HG03095 (cell line): ENCODE results near the gene SASH1.

Source experiments
- ATAC-seq: cut with Tn5 transposase; IDR thresholded peaks from one replicate; pipeline ENCODE4 v1.9.1; 2021; ENCODE audit warnings: moderate library complexity; ENCODE audit not compliant: unreplicated experiment

The SASH1 gene

DNA sequence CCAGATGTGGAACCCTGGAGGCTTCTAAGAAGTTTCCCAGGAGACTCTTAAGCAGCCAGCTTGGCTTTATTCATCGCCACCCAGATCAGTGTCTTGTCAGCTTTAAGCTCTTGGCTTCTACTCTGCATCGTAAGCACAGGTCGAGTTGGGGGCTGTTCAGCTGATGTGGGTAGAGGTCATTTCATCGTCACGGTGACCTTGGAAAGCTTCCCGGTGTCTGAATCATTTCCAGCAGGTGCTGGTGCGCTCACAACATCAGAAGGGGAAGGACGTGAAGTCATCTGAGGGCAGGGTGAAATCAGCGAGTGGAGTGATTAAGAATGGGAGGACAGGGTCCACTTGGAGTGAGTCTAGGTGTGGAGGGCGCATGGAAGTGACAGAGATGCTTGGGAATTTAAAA is 112.6 kb downstream of the SASH1 start:
- no peak for ATAC-seq

DNA sequence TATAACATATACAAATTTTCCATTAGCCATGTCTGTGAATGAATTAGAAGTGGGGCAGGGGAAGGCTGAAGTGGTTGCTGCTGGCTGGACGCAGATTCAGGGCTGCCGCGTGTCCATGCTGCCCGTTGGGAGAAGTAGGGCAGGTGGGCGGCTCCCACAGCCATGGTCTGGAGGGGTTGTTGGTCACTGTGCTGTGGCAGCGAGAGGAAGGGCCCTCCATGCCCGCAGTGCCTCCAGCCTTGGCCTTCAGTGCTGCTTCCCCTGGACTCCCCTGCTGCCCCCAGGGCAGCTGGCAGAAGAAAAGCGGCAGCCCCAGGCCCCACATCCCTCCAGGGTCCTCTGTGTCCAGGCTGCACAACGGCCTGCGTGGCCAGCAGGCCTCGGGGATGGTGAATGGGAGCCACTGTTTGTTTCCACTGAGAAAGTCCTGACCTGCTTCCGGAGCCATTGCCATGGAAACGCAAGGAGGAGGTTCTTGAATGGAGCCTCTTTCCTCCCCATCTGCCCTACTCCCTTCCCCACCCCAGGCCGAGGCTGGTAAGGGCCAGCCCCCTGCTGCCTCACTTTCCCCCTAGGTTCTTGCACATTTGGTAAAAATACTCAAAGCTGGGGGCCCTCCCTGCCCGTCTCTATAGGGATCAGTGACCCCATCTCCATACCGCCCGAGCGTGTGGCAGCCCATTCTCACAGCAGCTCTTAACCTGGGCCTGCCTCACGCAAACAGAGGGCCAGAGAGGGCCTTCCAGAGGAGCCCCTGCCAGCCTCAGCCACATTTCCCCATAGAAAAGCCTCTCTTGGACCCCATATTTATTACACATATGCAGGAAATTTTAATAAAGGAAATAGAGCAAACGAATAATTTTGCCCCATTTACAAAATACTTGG is 113.3 kb downstream of the SASH1 start:
- ATAC-seq = no peak

GRCh38 chr6:148457137-148457842 is 114.7 kb downstream of the SASH1 start:
- ATAC-seq = no peak

- ATAC-seq = no peak
Measured at GRCh38 chr6:148457843-148458159, 115.2 kb downstream of the SASH1 start.

GRCh38 chr6:148459238-148459637 is 116.6 kb downstream of the SASH1 start:
- ATAC-seq = no peak

- no peak for ATAC-seq
Measured at GRCh38 chr6:148460876-148461646, 118.4 kb downstream of the SASH1 start.

GRCh38 chr6:148461986-148462577 is 119.4 kb downstream of the SASH1 start:
- ATAC-seq = no peak

DNA sequence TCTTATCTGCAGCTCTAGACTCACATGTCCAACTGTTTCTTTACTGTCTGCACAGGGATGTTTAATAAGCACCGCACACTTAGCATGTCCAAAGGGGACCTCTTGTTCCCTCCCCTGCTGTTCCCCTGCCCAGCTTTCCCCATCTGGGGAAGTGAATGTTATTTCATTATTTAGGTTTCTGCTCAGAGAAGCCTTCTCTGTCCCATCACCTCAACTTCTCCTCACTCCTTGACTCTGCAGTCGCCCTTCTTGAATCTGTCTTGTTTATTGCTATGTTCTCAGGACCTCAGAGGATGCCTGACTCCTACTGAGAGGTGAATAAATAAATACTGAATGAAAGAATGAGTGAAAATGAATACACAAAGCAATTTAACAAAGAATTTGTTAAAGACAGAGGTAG is 121.0 kb downstream of the SASH1 start:
- no peak for ATAC-seq

DNA sequence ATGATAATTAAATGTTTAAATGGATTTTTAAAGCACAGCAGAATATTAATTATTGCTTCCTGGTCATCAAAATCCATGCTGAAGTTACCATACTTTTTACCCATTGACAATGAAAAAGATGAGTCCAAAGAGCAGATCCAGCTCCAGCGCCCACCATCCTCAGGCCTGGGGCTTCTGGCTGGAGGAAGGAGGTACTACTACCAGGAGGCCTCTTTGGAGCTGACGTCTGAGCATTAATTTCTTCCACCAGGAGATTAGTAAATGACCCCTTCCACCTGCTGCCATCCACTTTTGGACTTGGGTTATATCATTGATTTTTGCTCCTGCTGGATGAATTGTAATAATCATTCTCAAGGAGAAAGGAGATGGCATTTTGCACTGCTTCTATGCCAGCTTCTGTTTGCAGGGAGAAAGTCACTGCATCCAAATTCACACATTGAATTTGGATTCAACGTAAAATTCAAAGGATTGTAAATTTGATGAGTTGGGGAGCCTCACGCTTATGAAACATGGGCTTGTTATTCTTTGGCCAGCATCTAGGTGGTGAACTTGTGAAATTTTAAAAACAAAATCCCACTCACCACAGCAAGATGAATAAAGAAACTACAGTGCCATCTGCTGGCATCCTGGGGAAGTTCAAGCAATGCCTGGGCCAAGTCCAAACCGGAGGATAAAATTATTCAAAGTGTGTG is 121.8 kb downstream of the SASH1 start:
- peak; percentile 61 for ATAC-seq

- no peak for ATAC-seq
Measured at GRCh38 chr6:148465011-148465335, 122.3 kb downstream of the SASH1 start.

DNA sequence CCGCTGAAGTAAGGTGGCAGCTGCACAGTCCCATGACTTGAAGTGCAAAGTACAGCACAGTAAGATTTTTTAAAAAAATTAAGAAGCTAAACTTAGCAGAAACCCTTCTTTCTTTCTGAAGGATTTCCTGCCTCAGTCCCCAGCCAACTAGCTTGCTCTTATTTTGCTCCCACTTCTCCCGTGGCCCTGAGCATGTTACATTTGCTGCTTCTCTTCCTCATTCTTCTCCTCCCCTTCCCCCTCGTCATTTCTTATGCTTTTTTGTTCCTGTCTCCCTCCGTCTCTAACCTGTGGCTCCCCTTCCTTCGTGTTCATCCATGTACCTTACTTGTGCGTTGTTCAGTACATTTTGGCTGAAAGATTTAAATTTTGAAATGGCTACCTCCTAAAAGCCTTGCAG is 123.0 kb downstream of the SASH1 start:
- no peak for ATAC-seq

GRCh38 chr6:148466158-148466557 is 123.5 kb downstream of the SASH1 start:
- ATAC-seq = no peak

GRCh38 chr6:148467926-148468325 is 125.3 kb downstream of the SASH1 start:
- no peak for ATAC-seq

- no peak for ATAC-seq
Measured at GRCh38 chr6:148470156-148470555, 127.5 kb downstream of the SASH1 start.

DNA sequence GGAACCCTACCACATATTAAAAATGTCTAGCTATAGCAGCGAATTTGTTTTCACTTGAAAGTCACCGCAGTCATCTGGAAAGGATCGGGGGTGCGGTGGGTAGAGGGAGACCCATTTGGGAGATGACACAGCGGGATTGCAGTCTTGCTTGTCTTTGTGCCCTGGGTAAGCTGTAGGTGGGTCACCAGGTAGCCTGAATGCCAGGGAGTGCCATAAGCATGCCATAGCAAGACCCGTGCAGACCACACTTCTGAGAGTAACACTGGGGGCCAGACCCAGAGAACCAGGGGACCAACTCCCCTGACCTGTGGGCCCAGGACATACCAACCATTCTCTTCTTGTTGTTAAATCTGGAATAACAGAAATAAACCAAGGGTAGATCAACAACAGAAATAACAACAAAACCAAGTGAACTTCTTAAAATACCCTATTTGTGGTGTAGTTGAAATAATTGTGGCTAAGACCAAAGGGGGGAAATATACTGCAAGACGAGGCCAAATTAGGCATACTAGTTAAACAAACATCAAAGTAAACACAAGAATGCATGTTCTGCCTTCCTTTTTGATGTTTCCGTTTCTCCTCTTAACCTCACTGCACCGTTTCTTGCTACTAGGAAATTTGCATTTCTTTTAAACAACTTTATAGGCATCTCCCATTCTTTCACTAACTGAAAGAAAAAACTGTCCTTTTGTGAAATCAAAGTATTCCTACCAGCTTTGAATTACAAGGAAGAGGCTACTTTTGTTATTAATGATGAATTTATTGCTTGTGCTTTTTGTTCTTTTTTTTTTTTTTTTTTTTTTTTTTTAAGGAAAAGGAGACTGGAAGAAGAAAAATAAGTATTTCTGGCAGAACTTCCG is 128.2 kb downstream of the SASH1 start:
- ATAC-seq = no peak

DNA sequence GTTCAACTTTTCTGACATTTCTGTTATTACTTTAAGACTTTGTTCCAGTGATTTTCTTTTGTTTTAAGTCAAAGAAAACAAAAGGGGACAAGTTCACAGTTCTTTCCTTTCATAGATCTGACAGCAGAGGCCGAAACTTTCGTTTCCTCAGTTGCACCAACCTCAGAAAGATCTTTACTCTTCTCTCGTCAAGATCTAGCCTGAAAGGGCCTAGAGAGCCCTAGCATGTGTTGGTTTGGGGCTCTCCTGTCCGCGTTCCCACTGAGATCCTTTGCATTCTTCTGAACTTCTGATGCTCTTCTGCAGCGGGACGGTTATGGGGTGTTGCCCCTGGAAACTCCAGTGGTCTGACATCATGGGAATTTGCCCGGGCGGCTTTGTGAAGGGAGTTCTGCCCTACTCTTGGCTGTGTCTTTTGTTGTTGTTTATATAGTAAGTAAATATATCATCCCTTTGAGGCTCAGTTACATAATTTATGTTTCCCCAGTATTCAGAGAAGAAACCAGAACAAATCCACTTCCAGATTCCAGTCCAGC is 129.1 kb downstream of the SASH1 start:
- no peak for ATAC-seq

DNA sequence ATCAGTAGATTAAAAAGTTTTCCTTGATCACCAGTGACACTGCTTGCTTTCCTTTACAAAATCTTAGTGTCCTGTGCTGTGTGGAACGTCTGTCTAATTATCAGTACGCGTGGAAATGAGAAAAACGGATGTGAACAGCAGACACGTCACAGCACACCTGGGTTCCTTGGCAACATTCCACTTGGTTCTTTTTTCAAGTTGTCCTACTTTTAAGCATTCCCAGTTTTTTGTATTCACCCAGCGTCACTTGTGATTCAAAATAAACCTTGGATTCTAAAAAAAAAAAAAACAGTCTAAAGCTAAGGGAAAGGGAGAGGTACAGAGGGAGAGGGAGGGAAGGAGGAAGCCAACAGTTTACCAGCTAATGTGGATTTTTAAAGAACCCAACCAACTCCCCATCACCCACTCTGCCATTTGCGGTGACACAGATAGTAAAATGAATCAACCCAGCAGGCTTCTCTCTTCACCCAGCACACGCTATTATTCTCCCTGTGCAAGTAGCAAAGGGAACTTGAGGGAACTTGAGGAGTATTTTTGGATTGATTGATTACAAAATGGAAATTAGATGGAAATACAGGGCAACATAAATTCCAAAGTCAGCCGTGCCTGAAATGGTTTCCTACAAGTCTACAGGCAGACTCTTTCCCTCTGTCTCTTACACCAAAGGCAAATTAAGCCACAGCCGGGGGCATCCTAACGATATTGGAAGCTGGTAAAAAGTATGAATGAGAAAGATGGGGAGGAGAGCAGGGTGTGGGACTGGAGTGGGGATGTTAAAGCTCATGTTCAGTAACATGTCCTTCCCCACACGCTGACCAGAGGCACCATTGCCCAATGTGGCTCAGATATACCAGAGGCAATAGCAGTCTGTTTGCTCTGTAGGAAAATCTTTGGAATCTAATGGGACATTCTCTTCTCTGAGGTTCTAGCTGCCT is 129.8 kb downstream of the SASH1 start:
- ATAC-seq = no peak

- no peak for ATAC-seq
Measured at GRCh38 chr6:148479497-148479896, 136.9 kb downstream of the SASH1 start.

- no peak for ATAC-seq
Measured at GRCh38 chr6:148487461-148487860, 144.8 kb downstream of the SASH1 start.
